GM19043 (cell line): ENCODE measurements around the gene TTLL10.

Source experiments
- ATAC-seq: cut with Tn5 transposase; IDR thresholded peaks from one replicate; pipeline ENCODE4 v1.9.1; 2021; ENCODE audit warnings: low read depth; ENCODE audit not compliant: unreplicated experiment

TTLL10 gene

DNA sequence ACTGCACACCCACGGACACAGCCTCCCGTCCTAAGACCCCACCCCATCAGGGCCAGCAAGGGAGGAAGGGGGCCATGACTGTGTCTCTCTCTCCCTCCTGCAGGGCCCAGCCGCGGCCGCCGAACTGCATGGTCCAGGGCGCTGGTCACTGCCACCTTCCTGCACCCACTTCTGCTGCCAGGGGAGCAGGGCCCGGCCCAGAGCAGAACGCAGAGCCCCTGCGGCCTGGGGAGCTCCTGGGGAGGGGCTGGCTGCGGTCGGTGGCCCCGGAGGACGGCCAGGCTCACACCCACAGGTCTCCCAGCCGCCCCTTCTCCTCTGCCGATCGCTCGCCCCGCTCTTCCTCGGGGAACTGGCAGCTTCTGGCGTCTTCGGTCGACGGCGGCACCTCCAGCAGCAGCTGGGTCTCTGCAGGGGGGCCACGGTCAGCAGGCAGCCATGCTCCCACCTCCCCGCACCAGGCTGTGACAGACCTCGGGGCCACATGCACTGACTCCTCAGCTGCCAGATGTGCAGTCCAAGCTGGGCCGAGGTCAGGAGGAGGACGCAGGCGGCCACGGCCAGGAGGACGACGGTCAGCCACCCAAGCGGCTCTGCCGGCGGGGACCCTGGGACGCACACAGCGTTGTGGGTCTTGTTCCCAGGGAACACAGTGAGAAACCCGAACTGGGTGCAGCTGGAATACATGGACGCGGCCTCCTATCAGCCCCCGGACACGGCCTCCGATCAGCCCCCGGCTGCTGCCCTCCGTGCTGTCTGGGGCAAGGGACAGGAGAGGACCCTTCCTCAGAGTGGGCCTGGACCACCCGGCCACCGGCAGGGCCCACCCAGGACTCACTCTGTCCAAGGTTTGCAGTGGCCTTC lies 30.1 kb downstream of the TTLL10 start:
- no peak for ATAC-seq

DNA sequence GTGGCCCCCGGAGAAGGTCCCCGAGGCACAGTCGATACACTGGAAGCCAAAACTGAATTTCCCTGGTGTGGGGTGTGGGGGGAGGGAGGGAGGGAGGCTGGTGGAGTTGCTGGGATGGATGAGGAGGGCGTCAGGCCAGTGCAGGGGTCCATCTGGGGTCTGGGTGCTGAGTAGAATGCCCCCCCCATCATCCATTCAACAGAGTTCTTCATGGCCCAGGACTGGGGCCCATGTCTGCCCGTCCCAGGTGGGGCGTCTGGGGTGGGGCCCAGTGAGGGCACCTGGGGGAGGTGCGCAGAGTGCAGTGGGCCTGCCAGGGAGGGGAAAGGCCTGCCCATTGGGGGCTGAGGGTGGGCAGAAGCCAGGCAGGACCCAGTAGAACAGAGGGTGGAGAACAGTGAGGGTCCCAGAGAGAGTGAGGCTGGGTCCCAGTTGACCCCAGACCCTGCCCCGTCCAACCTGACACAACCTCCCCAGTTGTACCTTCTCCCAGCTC lies 30.8 kb downstream of the TTLL10 start:
- no peak for ATAC-seq

GRCh38 chr1:1204998-1205768 lies 31.5 kb downstream of the TTLL10 start:
- ATAC-seq, result no peak

GRCh38 chr1:1205769-1206375 lies 32.2 kb downstream of the TTLL10 start:
- ATAC-seq, result no peak

- no peak for ATAC-seq
These were observed 32.8 kb downstream of the TTLL10 start, which contains the start of gene TNFRSF18 for GRCh38 chr1:1206376-1206965. TNFRSF18 (minus strand) TSS chr1:1206592; CDS start chr1:1206571, 21 bp downstream.

DNA sequence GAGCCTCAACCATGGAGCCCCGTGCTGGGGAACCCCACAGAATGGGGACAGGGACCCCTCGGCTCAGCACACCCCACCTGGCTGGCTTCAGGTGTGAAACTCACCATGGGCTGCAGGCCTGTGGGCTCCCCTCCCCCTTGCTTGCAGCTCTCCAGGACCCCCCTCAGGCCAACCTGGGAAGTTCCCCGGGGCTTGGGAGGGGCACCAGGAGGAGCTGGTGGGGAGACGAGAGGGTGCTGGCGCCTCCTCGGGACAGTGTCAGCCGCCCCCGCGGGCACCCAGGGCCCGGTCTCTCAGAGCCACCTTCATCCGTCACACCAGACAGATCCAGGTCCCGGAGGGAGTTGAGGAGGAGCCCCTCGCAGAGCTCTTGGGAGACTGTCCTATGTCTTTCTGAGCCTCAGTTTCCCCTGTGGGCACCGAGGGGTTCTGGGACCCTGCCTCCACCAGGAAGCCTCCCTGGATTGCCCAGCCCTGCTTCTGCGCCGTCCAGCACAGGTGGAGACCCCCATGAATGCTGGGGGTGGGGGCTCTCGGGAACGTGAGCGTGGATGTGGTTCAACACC lies 33.4 kb downstream of the TTLL10 start:
- no peak for ATAC-seq

GRCh38 chr1:1207571-1207892 lies 33.9 kb downstream of the TTLL10 start:
- ATAC-seq, result no peak

DNA sequence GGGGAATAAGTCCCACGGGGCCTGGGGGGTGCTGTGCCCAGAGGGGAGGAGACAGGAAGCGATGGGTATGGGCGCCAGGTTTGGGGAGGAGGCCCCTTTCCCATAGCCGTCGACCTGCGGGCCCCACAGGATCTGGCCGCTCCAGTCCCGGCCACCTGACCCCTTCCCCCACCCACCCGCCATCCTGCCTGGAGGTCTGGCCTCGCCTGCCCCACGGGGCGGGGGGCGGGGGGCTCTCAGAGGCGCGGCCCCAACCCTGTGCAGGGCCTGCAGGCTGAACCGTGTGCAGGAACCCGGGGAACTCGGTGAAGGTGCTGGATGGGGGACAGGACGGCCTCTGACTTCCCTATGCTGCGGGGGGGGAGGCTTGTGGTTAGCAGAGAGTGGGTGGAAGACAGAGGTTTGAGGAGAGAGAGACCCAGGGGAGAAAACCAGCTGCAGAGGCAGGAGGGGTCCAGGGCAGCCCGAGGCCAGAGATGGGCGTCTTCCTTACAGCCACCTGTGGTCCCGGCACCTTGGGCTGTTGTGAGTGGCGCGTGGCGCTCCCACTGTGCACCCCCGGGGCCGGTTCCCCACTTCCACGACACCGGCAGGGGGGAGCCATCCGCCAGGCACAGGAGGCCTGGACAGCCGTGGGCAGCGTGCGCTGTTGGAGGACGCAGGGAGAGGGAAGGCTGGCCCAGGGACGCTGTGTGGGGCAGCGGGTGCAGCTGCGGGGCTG lies 35.2 kb downstream of the TTLL10 start:
- ATAC-seq, result no peak

GRCh38 chr1:1210726-1211540 lies 37.3 kb downstream of the TTLL10 start:
- ATAC-seq, result no peak

DNA sequence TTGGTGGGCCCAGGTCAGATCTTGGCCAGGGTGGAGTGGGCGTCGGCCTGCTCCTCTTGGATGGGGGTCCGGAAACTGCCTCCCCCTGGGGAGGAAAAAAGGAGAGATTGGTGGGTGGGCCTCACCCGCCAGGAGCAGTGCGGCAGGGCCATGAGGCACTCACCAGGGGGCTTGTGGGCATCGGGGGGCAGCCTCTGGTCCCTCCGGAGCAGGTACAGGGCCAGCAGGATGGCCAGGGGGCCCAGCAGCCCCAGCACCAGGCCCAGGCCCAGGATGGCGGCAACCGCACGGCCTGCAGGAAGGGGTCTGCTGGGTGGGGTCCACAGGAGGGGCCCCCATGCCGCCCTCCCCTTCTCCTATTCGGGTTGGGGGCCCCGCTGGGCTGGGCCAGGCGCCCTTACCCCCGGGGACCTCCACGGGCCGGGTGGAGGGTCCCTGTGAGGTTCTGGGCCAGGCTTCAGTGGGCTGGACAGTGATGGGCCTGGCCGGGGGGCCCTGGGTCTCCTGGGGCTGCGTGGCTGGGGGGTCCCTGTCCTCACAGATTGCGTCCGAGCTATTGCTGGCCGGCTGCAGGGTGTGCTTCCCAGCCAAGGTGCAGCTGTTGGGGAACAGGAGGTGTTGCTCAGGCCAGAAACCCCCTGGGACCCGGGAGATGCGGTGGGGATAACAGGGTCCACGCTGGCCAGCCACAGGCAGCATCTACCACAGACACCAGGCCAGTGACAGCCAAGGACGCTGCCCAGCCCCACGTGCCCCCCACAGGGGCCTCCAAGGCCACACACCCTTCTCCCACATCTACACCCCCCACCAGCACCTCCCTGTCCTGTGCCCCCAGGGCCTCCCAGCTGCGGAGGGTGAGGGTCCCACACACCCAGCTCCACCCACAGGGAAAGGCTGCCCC lies 38.1 kb downstream of the TTLL10 start:
- ATAC-seq, result no peak

DNA sequence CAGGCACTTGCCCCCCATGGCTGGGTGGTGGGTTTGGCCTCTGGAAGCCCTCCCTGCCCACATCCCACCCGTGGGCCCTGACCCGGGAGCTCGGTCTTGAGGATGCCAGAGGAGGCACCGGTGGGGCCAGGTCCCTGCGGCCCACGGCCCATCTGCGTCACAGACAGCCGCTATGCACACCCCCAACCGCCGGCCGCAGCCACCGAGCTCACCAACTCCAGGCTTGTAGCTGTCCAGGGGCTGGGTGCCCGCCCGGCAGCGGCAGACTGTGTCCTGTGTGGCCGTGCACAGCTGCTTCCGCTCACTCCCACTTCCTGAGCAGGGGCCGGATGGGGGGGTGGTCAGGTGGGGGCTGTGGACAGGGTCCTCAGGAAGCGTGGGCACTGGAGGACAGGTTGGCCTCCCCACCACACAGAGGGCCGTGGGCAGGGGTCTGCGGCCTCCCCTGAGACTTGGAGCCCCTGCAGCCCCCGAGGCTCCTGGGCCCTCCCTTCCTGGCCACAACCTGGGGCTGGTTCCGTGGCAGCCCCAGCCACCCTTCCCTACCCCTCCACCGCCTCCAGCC lies 39.2 kb downstream of the TTLL10 start:
- ATAC-seq, result no peak

GRCh38 chr1:1213345-1214265 lies 39.9 kb downstream of the TTLL10 start, which contains the start of gene TNFRSF4:
TNFRSF4 (minus strand) TSS chr1:1214153; CDS start chr1:1214127, 26 bp downstream.
- ATAC-seq, result no peak

DNA sequence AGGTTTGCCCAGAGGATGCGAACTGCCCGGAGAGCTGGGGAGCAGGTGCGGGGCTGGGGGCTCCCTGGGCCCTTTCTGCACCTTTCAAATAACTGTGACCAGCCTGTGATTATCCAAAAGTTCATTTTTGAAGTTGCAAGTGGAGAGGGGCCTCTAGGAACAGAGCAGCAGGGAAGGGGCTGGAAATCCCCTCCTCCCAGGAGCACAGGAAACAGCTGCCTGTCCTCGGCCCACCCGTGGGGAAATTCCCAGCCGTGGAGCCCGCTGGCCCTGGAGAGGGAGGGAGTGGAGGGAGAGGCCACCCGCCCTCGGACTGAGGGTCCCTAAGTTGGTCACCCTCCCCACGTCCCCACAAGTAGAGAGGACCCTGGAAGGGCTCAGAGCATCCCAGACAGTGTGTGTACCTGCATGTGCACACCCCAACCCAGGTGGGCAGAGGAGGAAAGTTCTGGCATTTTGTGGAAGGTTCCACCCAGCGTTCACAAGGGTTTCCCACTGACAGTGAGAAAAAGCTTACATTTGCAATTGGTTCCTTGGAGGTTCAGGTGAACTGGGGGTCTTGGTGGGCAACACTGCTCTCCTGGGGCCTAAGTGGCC lies 41.5 kb downstream of the TTLL10 start:
- ATAC-seq, result no peak

- no peak for ATAC-seq
These were observed 42.4 kb downstream of the TTLL10 start for GRCh38 chr1:1215881-1216605.

- ATAC-seq, result no peak
These were observed 43.3 kb downstream of the TTLL10 start for GRCh38 chr1:1216770-1217620.
